Heart left ventricle (tissue), 16 donors: ENCODE measurements around the gene ALDOA. TPM values are rescaled to one million over a fixed set of nuclear protein-coding genes. Genes with fewer than 3 reads are reported as not detected.

Experiments
- ATAC-seq, 4 donors: fragments of 200-7000 bp; cut with Tn5 transposase; one replicate each; pipeline ENCODE4 v1.9.1; 2020 to 2022; ENCODE audit warnings: moderate library complexity in 4 of 4, mild to moderate bottlenecking in 3 of 4, moderate number of reproducible peaks in 1 of 4
- DNase-seq, 5 donors: peaks; one replicate each; pipeline ENCODE4 v3.0.0-alpha.2; 2020
- H3K27ac ChIP-seq, 12 donors: fragments of 200-600 bp; sonication (generic) in 4 of 12; one replicate each; pipeline versions ENCODE4 v1.5.0 to v1.8.0; 2016 to 2022; ENCODE audit warnings: mild to moderate bottlenecking in 2 of 12
- H3K27me3 ChIP-seq, 9 donors: fragments of 200-600 bp; sonication (generic) in 2 of 9; one replicate each; pipeline versions ENCODE4 v1.5.1 to v1.8.0; 2016 to 2022; ENCODE audit warnings: mild to moderate bottlenecking in 3 of 9
- H3K36me3 ChIP-seq, 9 donors: fragments of 200-600 bp; sonication (generic) in 2 of 9; one replicate each; pipeline versions ENCODE4 v1.5.0 to v1.8.0; 2018 to 2022; ENCODE audit warnings: mild to moderate bottlenecking in 2 of 9
- H3K4me1 ChIP-seq, 12 donors: fragments of 200-600 bp; sonication (generic) in 4 of 12; one replicate each; pipeline versions ENCODE4 v1.5.0 to v1.8.0; 2016 to 2022; ENCODE audit warnings: mild to moderate bottlenecking in 3 of 12
- H3K4me3 ChIP-seq, 12 donors: fragments of 200-600 bp; sonication (generic) in 4 of 12; one replicate each; pipeline versions ENCODE4 v1.5.0 to v1.8.0; 2017 to 2022; ENCODE audit warnings: mild to moderate bottlenecking in 9 of 12, moderate library complexity in 4 of 12
- H3K9me3 ChIP-seq, 12 donors: fragments of 200-600 bp; sonication (generic) in 4 of 12; one replicate each; pipeline versions ENCODE4 v1.5.0 to v1.8.0; 2016 to 2022; ENCODE audit warnings: mild to moderate bottlenecking in 1 of 12
- POLR2A ChIP-seq, 2 donors: fragments of 450-650 bp; IDR thresholded peaks; one replicate each; pipeline ENCODE4 v1.6.1; 2017; ENCODE audit warnings: antibody characterized with exemption in 2 of 2, mild to moderate bottlenecking in 2 of 2, moderate library complexity in 2 of 2
- WGBS, 4 donors: extraction: QIAGEN DNeasy Blood & Tissue Kit in 2 of 4; methylation state at CpG; one replicate each; pipeline versions ENCODE4 v1.1.5 to v1.1.7; 2013 to 2018; 5-methylcytosine and 5-hydroxymethylcytosine counted together
- intact Hi-C, 10 donors: fragments of 100-400 bp; cut with DNase I; formaldehyde crosslinking; loops; one replicate each; pipeline versions ENCODE4 v1.11.1 to v1.14.2; 2022
- polyA plus RNA-seq, 2 donors: library from polyadenylated mRNA; stranded (reverse); fragments of 200-250 nt; gene quantifications; one replicate each; pipeline ENCODE4 v1.2.3, GENCODE V29; 2013
- total RNA-seq, 9 donors: library from RNA; depleted of rRNA in 2 of 9; stranded (reverse); fragments of >200 nt in 2 of 9; fragmentation: NEBNext Ultra II Directional in 3 of 9; extraction: Animal tissue kit (Norgen Biotek cat#: 25700) in 3 of 9; gene quantifications; one replicate each; pipeline versions ENCODE4 v1.1.0 to v1.2.4, GENCODE V29; 2016 to 2023
- TF ChIP-seq, protein P1 (sequence below), 12 donors: fragments of 200-600 bp; sonication (generic) in 4 of 12; IDR thresholded peaks; one replicate each; pipeline versions ENCODE4 v1.5.0 to v1.8.0; 2018 to 2022; ENCODE audit warnings: antibody characterized with exemption in 12 of 12, mild to moderate bottlenecking in 5 of 12
- donor health status: ischemic (EF 13 %, LVEDD 7.1; RV severe dilation, severe dysfunction).
- donor health status: healthy with polysubstance abuse.
- donor health status: DM: no; HTN: yes; CAD: no.
- donor health status: DM: no; HTN: no; CAD: no.
- donor health status: ischemic (EF 25% LVEDD 6.9; RV normal size, moderate dysfunction).
- donor health status: ischemic (EF 25% LVEDD 5.7; RV mildly dilated, moderate dysfunction).
- donor health status: healthy.
- donor health status: DM: yes; HTN: yes; CAD: no.
- donor health status: ischemic (EF 35%, LVEDD 5.7; RV mildly dilated, moderate dysfunction).
- donor health status: nonischemic (EF 11% LVEDD 7.7; RV severe dilation, severe dysfunction).
- donor health status: DM: yes; HTN: yes; CAD: no.
- donor health status: PGD.
- donor health status: ischemic (EF 29% LVEDD 5.4; RV normal size, mild dysfunction).
- donor health status: nonischemic (EF 23%, LVEDD 6.1; RV moderate dilation, normal function).

Gene ALDOA
- total and polyA plus RNA-seq, 11 donors = 2,585 to 5,076 (median 3,542) TPM

DNA sequence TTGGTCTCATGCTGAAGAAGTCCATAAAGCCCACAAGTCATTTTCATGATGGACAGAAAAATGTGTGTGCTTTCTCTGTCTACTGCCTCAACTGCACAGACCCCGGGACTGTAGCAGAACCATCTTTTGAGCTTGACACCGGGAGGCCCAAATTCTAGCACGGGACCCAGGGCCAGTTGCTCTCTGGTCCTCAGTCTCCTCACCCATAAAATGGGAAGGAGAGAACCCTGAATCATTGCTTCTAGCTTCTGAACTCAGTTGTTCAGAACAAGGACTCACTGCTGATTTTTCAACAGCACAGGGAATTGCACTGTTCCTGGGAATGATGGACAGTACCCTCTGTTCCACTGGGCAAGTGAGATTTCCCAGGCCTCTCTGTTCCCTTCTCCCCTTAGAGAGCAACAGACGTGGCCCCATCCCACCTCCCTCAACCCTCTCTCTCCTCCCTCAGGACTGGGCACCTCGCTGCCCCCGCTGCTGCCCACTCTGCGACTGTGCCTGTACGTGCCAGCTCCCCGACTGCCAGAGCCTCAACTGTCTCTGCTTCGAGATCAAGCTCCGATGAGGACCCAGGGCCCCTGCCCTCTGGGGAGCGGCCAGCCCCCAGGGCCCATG lies 2.2 kb upstream of the ALDOA start:
- Histone ChIP-seq H3K4me1 (peaks cover 0 to 43% (median 37%) of the 10 kb centered on the region in 12 donors), H3K9me3 (no peaks in the 10 kb centered on the region), H3K27me3 (no peaks in the 10 kb centered on the region), H3K27ac (peak overlapping the region; percentile 92 to 100 (median 99)), H3K36me3 (peaks cover 0 to 23% (median 16%) of the 10 kb centered on the region in 9 donors), H3K4me3 (peak overlapping the region in 11 of 12 donors; percentile 78 to 99 (median 91))
- intact Hi-C loops = loop anchor here in 4 of 10 donors (5.0 to 10.0 kb wide), 5 partner anchors 59 to 461 kb away; partner anchors contain the start of genes MAPK3 (in 2 of the 4), HIRIP3 (in 1 of the 4), INO80E (in 1 of the 4) and ZNF768 (in 1 of the 4)
- no peak for TF ChIP-seq POLR2A (IDR thresholded peaks at IDR 0.05)
- TF ChIP-seq, protein P1, sequence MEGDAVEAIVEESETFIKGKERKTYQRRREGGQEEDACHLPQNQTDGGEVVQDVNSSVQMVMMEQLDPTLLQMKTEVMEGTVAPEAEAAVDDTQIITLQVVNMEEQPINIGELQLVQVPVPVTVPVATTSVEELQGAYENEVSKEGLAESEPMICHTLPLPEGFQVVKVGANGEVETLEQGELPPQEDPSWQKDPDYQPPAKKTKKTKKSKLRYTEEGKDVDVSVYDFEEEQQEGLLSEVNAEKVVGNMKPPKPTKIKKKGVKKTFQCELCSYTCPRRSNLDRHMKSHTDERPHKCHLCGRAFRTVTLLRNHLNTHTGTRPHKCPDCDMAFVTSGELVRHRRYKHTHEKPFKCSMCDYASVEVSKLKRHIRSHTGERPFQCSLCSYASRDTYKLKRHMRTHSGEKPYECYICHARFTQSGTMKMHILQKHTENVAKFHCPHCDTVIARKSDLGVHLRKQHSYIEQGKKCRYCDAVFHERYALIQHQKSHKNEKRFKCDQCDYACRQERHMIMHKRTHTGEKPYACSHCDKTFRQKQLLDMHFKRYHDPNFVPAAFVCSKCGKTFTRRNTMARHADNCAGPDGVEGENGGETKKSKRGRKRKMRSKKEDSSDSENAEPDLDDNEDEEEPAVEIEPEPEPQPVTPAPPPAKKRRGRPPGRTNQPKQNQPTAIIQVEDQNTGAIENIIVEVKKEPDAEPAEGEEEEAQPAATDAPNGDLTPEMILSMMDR (IDR thresholded peaks at IDR 0.05) = no peak
- no peak for ATAC-seq
- WGBS, 4 donors = 47 to 59% (median 56%) methylated on average over 10 to 12 of the region's 12 CpGs
- DNase-seq = no peak

DNA sequence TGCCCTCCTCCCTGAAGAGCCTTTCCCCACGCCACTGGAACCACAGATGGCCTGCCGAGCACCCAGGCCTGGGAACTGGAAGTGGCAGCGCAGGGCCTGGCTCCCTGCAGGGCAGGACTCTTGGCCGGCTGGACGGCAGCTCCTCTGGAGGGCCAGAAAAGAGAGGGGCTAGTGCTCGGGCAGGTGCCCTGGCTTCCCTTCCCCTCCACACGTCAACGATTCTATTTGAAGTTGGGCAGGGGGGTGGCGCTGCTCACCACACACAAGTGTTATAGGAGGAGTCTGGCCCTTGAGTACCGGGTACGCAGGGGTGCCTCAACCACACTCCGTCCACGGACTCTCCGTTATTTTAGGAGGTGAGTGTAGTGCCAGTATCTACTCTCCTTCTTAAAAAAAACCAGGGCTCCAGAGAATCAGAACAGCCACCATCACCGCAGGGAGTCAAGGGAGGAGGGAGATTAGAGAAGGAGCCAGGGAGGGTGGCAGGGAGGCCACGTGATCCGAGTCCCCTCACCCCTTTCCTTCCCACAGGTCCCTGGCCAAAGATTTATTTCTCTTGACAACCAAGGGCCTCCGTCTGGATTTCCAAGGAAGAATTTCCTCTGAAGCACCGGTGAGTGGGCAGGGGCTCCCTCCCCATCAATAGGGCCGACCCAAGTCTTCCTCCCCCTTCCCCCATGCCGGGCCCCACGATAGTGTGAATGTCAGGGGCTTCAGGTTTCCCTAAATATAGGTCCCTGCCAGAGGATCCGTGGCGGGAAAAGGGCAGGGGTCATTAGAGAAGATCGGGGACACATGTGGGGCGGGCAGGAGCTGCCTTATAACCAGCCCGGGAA lies 1.4 kb upstream of the ALDOA start:
- H3K27ac ChIP-seq = peak overlapping the region; percentile 92 to 100 (median 99)
- H3K36me3 ChIP-seq = peaks cover 0 to 30% (median 24%) of the 10 kb centered on the region in 9 donors
- 6 to 15% (median 8%) methylated on average over 15 to 27 of the region's 27 CpGs for WGBS, 4 donors
- peak overlapping the region; percentile 53 to 99 (median 90) for H3K4me3 ChIP-seq
- DNase-seq (peak; percentile 75 to 91 (median 86)), ATAC-seq (peak; percentile 34 to 57 (median 55))
- H3K27me3 ChIP-seq = no peaks in the 10 kb centered on the region
- TF ChIP-seq, protein P1 (IDR thresholded peaks at IDR 0.05) = peak in 9 of 12 donors; percentile 23 to 63 (median 39)
- TF ChIP-seq POLR2A (IDR thresholded peaks at IDR 0.05) = peak in 1 of 2 donors; percentile 58
- H3K4me1 ChIP-seq = peaks cover 0 to 51% (median 44%) of the 10 kb centered on the region in 12 donors
- intact Hi-C loops = loop anchor here in 4 of 10 donors (2.0 to 10.0 kb wide), 6 partner anchors 58 to 595 kb away; partner anchors contain the start of genes MAPK3 (in 2 of the 4), FBRS (in 1 of the 4), HIRIP3 (in 1 of the 4) and INO80E (in 1 of the 4)
- H3K9me3 ChIP-seq = no peaks in the 10 kb centered on the region

DNA sequence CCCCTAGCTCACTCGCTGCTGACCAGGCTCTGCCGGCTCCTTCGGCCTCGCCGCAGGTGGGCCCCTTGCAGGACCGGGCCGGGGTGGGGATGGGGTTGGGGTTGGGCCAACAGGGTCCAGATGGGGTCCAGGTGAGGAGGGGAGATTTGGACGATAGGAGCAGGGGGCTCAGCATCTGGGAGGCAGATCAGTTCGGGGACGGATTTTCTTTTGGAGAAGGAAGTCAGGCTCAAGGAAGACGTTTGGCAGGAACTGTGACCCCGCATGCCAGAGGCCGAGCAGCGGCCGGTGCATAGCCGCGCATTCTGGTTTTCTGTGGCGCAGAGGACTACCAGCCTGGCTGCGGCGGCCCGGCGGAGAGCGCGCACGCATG lies 845 bp upstream of the ALDOA start:
- Histone ChIP-seq H3K9me3 (no peaks in the 10 kb centered on the region), H3K27ac (peak overlapping the region; percentile 92 to 100 (median 99)), H3K36me3 (peaks cover 0 to 36% (median 30%) of the 10 kb centered on the region in 9 donors), H3K4me3 (peak overlapping the region; percentile 53 to 99 (median 90)), H3K4me1 (peaks cover 0 to 57% (median 50%) of the 10 kb centered on the region in 12 donors), H3K27me3 (no peaks in the 10 kb centered on the region)
- intact Hi-C loops = loop anchor here in 4 of 10 donors (1.0 to 10.0 kb wide), 8 partner anchors 28 to 594 kb away; partner anchors contain the start of genes MAPK3 (in 2 of the 4), FBRS (in 1 of the 4), HIRIP3 (in 1 of the 4) and INO80E (in 1 of the 4)
- ATAC-seq = peak in 1 of 4 donors; percentile 0
- DNase-seq = peak in 1 of 5 donors; percentile 48
- 0 to 1% (median 0%) methylated on average over 10 to 25 of the region's 25 CpGs for WGBS, 4 donors
- TF ChIP-seq, protein P1 (IDR thresholded peaks at IDR 0.05) = no peak
- TF ChIP-seq POLR2A (IDR thresholded peaks at IDR 0.05) = peak in 1 of 2 donors; percentile 39
